OCI-M2 (cell line): ENCODE data around the gene PRMT2.

Experiments
- DNase-seq: peaks from one replicate; lab custom pipeline; 2025; ENCODE audit not compliant: unreplicated experiment; lab: John Stamatoyannopoulos, UW

The PRMT2 gene

DNA sequence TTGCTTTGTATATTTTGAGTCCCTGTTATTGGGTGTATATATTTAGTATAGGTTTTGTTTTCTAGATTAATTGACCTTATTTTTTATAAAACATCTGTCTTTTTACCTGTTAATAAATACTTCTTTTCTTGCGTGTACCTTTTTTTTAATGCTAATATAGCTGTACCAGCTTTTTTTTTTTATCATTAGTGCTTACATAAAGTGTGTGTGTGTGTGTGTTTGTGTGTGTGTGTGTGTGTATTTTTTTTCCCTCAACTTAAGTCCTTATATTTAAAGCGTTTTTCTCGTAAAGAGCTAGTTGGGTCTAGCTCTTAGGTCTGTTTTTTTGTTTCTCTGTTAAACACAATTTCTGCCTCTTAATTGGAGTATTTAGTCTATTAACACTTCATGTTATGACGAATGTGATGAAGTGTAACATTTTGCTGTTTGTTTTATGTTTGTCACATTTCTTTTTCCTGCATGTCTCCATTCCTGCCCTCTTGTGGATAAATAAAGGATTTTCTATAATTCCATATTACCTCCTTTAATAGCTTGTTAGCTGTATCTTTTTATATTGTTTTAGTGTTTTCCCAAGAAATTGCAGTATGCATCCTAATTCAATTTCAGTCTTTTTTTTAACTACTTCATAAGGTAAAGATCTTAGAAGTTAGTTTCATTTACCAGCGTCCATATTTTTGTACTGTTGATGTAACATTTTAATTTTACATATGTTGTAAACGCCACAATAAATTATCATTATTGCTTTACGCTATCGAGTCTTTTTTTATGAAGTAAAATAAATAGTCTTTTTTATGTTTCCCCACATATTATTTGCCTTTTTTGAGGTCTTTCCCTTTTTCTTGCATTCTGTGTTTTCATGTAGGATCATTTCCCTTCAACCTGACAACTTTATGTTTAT is 4.3 kb downstream of the PRMT2 start:
- DNase-seq: no peak

GRCh38 chr21:46641656-46642055 is 6.2 kb downstream of the PRMT2 start:
- no peak for DNase-seq

GRCh38 chr21:46643379-46644177 is 8.1 kb downstream of the PRMT2 start:
- no peak for DNase-seq

DNA sequence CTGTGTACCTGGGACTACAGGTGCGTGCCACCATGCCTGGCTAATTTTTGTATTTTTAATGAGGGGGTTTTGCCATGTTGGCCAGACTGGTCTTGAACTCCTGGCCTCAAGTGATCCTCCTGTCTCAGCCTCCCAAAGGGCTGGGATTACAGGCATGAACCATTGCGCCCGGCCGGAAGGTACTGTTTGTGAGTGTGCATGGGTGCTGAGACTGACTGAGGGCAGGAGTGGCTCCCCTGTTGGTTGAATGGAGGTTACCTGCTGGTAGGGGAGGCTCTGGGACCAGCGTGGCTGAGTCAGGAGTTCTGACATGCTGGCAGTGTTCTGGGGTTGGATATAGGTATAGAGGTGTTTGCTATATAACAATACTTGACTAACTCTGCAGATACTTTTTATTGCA is 10.4 kb downstream of the PRMT2 start:
- DNase-seq: no peak

DNA sequence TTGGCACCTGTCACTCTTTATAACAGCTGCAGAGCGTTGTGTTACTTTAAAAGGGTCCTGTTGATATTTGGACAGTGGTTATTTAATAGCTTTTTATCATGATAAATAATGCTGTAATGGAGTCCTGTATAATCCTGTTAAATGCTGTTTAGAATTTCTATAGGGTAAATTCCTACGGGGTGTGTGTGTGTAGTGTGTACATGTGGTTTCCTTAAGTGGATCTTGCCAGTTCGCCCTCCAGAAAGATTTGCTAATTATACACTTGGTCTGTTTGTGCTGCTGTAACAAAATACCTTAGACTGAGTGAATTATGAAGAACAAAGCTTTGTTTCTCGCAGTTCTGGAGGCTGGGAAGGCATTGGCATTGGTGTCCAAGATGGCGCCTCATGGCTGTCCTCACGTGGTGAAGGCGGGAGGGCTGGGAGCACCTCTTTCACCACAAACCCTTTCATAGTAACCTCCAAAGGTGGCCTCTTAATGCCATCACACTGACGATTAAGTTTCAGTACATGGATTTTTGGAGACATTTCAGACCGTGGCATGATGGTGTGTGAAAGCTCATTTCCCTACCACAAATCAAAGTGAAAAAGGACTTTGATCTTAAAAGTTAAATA is 11.2 kb downstream of the PRMT2 start:
- no peak for DNase-seq

GRCh38 chr21:46648539-46648938 is 13.1 kb downstream of the PRMT2 start:
- DNase-seq: no peak

GRCh38 chr21:46649356-46649755 is 13.9 kb downstream of the PRMT2 start:
- DNase-seq: no peak

- DNase-seq: no peak
These were observed 15.1 kb downstream of the PRMT2 start for GRCh38 chr21:46650476-46651098.

DNA sequence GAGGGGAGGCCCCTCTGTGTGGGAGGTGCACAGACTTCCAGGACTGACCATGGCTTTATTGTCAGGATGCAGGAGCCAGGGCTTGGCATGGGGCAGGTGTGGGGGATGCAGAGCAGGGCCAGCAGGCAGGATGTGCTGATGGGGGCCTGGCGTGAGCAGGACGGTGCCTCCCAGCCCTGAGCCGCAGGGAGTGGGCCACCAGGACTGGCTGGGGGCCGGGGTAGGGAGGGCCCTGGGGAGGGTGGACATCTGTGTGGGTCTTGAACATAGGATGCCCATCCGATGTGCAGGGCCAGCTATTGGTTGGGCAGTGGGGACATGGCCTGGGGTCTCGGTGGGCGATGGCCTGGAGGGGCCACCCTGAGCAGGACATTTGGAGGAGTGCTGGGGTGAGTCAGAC is 15.6 kb downstream of the PRMT2 start:
- no peak for DNase-seq

DNA sequence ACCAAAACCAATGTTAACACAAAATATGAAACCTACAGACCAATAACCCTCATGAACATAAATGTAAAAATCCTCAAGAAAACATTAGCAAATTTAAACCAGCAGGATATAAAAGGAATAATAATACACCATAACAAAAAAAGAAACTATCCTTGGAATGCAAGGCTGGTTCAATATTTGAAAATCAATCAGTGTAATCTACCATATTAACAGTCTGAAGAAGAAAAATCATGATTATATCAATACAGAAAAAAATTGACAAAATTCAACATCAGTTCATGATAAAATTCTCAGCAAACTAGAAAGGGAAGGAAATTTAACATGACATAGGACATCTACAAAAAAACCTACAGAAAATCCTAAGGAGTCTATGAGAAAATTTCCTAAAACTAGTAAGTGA is 19.8 kb downstream of the PRMT2 start:
- DNase-seq: no peak

DNA sequence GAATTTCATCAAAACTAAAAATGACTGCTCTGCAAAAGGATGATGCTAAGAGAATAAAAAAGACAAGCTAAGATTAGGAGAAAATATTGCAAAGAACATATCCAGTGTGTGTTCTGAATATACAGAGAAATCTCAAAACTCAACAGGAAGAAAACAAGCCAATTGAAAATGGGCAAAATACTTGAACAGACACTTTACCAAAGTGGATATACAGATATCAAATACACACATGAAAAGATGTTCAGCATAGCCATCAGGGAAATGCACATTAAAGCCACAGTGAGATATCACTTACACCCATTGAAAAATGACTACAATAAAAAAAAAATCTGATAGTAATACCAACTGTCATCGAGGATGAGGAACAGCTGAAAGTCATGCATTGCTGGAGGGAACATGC is 21.3 kb downstream of the PRMT2 start:
- DNase-seq: no peak

- DNase-seq: no peak
These were observed 25.0 kb downstream of the PRMT2 start for GRCh38 chr21:46660505-46660904.

DNA sequence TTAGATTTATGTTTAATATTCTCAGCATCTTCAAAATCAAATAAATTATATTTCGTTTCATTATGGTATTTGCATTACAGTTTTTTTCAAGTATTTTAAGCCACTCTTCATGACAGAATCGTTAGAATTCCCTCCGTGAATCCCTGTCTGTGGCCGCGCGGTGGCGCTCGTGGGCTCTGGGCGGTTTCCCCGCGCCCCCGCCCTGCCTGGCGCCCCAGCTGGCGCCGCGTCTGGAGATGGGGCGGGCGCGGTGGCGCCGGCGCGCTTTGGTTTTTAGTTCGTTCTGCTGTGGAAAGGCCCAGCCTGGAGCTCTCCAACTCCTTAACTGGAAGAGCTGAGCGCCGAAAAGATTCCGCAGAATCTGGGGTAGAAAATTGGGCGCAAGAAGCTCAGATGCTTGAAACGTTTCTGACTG is 25.7 kb downstream of the PRMT2 start:
- no peak for DNase-seq

GRCh38 chr21:46661642-46662366 is 26.3 kb downstream of the PRMT2 start:
- DNase-seq: no peak

DNA sequence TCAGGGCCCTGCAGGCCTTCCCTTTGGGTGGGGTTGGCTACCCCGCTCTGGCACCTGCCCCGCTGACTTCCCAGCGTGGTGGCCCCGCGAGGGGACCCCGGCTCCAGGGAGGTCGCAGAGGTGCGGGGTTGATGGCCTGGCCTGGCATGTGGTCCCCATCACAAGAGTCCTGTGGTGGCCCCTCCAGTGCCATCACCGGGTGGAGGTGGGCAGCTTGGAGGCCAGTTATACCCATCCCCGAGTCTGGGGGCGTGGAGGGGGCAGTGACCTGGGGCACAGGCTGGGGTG is 26.8 kb downstream of the PRMT2 start:
- DNase-seq: no peak

DNA sequence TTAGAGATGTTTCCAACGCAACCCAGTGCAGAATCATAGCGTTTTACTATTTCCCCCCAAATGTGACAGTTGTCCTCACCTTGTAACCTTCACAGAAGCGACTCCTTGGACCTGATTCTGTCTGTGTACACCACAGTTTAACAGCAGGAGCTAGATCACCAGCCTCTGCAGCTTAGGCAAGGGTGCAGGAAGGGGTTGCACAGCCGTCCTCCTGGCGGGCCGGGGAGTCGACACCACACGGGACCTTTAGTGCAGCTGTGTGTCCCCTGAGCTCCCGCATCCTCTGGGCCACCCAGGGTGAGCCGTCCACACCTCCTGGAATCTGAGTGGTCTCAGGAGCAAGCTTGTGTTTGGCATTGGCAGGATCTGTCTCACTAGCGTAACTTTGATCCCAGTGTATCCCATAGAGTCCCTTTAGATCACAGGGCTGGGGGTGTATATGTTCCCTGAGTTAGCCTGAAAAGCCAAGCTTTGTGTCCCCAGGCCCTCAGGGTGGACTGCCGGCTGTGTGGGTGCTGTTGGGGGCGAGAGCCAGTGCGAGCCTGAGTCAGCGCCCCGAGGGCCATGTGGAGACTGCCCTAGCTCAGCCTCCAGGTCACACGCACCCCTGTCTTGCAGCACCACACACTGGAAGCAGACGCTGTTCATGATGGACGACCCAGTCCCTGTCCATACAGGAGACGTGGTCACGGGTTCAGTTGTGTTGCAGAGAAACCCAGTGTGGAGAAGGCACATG is 27.5 kb downstream of the PRMT2 start:
- no peak for DNase-seq

DNA sequence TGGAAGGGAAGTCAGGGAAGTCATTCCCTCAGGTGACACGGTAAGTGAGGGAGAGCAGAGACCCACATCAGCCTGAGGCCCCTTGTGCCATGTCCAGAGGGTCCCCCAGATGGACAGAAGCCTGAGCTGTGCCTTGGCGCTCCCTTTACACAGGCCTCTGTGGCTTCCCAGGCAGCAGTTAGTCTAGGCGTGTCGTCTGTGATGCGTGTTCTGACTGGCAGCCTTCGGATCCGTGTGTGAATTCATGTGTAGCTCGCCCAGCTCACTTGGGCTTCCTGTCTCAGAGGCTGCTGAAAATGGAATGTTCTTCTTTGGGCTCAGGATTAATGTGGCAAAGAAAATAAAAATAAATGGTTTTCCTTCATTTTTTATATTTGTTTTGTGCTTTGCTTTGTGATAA is 28.3 kb downstream of the PRMT2 start:
- DNase-seq: no peak

DNA sequence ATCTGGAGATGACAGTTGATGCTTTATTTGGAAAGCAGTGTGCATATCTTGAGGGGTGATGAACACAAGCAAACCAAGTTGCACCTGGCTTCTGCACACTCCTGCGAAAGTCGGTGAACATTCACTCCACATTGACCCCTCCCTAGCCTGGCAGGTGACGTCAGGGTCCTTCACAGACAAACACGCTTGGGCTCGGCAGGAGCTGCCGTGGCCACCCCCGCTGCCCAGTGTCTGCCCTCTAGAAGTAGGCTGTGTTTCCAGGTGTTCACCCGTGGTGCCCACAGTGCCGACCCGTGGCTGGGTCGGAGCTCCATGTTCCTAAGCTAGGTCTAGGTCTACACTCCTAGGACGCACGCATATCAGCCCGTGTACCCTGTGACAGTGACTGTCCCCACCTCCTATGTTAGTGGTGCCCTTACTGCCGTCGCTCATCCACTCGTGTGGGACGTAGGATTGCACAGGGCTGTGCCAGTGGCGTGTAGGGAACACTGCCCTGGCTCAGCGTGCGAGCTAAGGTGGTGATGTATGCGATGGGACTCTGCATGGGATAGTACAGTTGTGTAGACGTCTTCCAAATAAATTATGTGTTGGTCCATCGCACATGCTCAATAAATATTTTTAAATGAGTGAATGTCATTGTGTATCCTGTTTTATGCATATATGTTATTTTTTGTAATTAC is 29.0 kb downstream of the PRMT2 start:
- no peak for DNase-seq

GRCh38 chr21:46665566-46665965 is 30.1 kb downstream of the PRMT2 start:
- no peak for DNase-seq
